CD4-positive, alpha-beta T cell (primary cell): Measurements from ENCODE around the gene SOX13. TPM values are rescaled to one million over a fixed set of nuclear protein-coding genes. Genes with fewer than 3 reads are reported as not detected.

Source experiments
- ATAC-seq: fragments of 200-7000 bp; cut with Tn5 transposase; one replicate; pipeline ENCODE4 v1.10.0; 2022; ENCODE audit warnings: mild to moderate bottlenecking; ENCODE audit not compliant: poor library complexity
- CTCF ChIA-PET: fragments of 350-600 bp; sonication (Branson Sonifier 250); formaldehyde crosslinking; loops from one replicate; lab custom pipeline; 2021; ENCODE audit warnings: antibody characterized with exemption, inconsistent platforms; lab: Charles Lee
- POLR2A ChIA-PET: fragments of 350-600 bp; sonication (Branson Sonifier 250); formaldehyde crosslinking; loops from one replicate; lab custom pipeline; 2021; ENCODE audit warnings: antibody characterized with exemption, inconsistent platforms; lab: Charles Lee
- DNase-seq, 14 experiments: peaks; one replicate each; pipeline ENCODE4 v3.0.0-alpha.2; 2013 to 2020; ENCODE audit warnings: mixed read lengths in 2 of 14
- H3K27ac ChIP-seq, 2 donors: one replicate each; pipeline versions ENCODE4 v1.5.1 to v1.7.0; 2013; ENCODE audit warnings: low read length in 2 of 2, low read depth in 1 of 2, mild to moderate bottlenecking in 1 of 2
- H3K27me3 ChIP-seq, 2 experiments: 1 replicate in 1 of 2; 2 replicates in 1 of 2; pipeline versions ENCODE4 v1.6.1 to v1.7.0; 2013; ENCODE audit warnings: low read length in 2 of 2, control low read depth in 1 of 2, mild to moderate bottlenecking in 1 of 2, moderate library complexity in 1 of 2; ENCODE audit not compliant: insufficient read depth in 2 of 2, control insufficient read depth in 1 of 2
- H3K36me3 ChIP-seq: one replicate; pipeline ENCODE4 v1.6.1; 2013; ENCODE audit warnings: low read length, control low read depth; ENCODE audit not compliant: insufficient read depth
- H3K4me1 ChIP-seq: one replicate; pipeline ENCODE4 v1.6.1; 2013; ENCODE audit warnings: low read length, control low read depth; ENCODE audit not compliant: insufficient read depth
- H3K4me3 ChIP-seq: one replicate; pipeline ENCODE4 v1.5.1; 2013; ENCODE audit warnings: mild to moderate bottlenecking, low read length, moderate library complexity
- H3K9me3 ChIP-seq, 2 experiments: 1 replicate in 1 of 2; 2 replicates in 1 of 2; pipeline versions ENCODE4 v1.6.1 to v1.7.0; 2013; ENCODE audit warnings: low read length in 2 of 2, mild to moderate bottlenecking in 2 of 2, control low read depth in 1 of 2, moderate library complexity in 1 of 2; ENCODE audit not compliant: control insufficient read depth in 1 of 2, insufficient read depth in 1 of 2
- H3K27ac Mint-ChIP-seq: one replicate; pipeline ENCODE4 v1.8.0; 2020; ENCODE audit warnings: mixed read lengths
- H3K27me3 Mint-ChIP-seq: one replicate; pipeline ENCODE4 v1.8.0; 2021; ENCODE audit warnings: mixed read lengths
- H3K36me3 Mint-ChIP-seq: one replicate; pipeline ENCODE4 v1.8.0; 2021; ENCODE audit warnings: low read depth, mixed read lengths
- H3K4me1 Mint-ChIP-seq: one replicate; pipeline ENCODE4 v1.8.0; 2021; ENCODE audit warnings: low read depth, mixed read lengths
- H3K4me3 Mint-ChIP-seq: one replicate; pipeline ENCODE4 v1.8.0; 2020; ENCODE audit warnings: mild to moderate bottlenecking, mixed read lengths
- H3K9me3 Mint-ChIP-seq: one replicate; pipeline ENCODE4 v1.8.0; 2020; ENCODE audit warnings: mixed read lengths
- CTCF ChIP-seq: fragments of 200-600 bp; IDR thresholded peaks from one replicate; pipeline ENCODE4 v1.8.0; 2022; ENCODE audit warnings: antibody characterized with exemption, mild to moderate bottlenecking
- intact Hi-C, 2 experiments: fragments of 100-400 bp; cut with DNase I in 1 of 2; cut with micrococcal nuclease in 1 of 2; formaldehyde crosslinking; loops; one replicate each; pipeline versions ENCODE4 v1.15.1 to v1.9.0; 2023 to 2025; cut with DNase I, micrococcal nuclease
- total RNA-seq, 174 experiments: library from RNA in 2 of 174; stranded (reverse) in 2 of 174; gene quantifications; one replicate each; pipeline ENCODE4 v1.2.3 and lab custom pipeline; 2021 to 2026

SOX13 gene
- total RNA-seq, 2 experiments from 2014 or later = 1.8 to 1.9 TPM

- H3K36me3 ChIP-seq = no peaks in the 10 kb centered on the region
- H3K9me3 Mint-ChIP-seq = no peaks in the 10 kb centered on the region
- DNase-seq (no peak), ATAC-seq (no peak)
- H3K27ac ChIP-seq = no peak overlapping the region
- H3K27me3 Mint-ChIP-seq = no peaks in the 10 kb centered on the region
- H3K27ac Mint-ChIP-seq = no peak overlapping the region
- POLR2A ChIA-PET = no interaction called here
- no peaks in the 10 kb centered on the region for H3K9me3 ChIP-seq
- intact Hi-C loops = no loop called here
- no peak overlapping the region for H3K4me3 Mint-ChIP-seq
- CTCF ChIA-PET = no interaction called here
- no peak for TF ChIP-seq CTCF
- H3K27me3 ChIP-seq = no peaks in the 10 kb centered on the region
- no peaks in the 10 kb centered on the region for H3K4me1 Mint-ChIP-seq
- H3K4me3 ChIP-seq = no peak overlapping the region
- no peaks in the 10 kb centered on the region for H3K4me1 ChIP-seq
- peaks cover 9% of the 10 kb centered on the region for H3K36me3 Mint-ChIP-seq
Measured at GRCh38 chr1:204143276-204144041, 70.5 kb downstream of the SOX13 start.

GRCh38 chr1:204145033-204145504, 72.2 kb downstream of the SOX13 start:
- Mint-ChIP-seq H3K4me1 (peaks cover 2% of the 10 kb centered on the region), H3K36me3 (no peaks in the 10 kb centered on the region), H3K9me3 (no peaks in the 10 kb centered on the region), H3K4me3 (no peak overlapping the region), H3K27me3 (no peaks in the 10 kb centered on the region), H3K27ac (no peak overlapping the region)
- no peaks in the 10 kb centered on the region for H3K36me3 ChIP-seq
- ChIA-PET CTCF (no interaction called here), POLR2A (no interaction called here)
- no peaks in the 10 kb centered on the region for H3K4me1 ChIP-seq
- H3K27me3 ChIP-seq = no peaks in the 10 kb centered on the region
- no peak overlapping the region for H3K4me3 ChIP-seq
- intact Hi-C loops = no loop called here
- no peak for TF ChIP-seq CTCF
- no peak for ATAC-seq
- H3K27ac ChIP-seq = no peak overlapping the region
- H3K9me3 ChIP-seq = no peaks in the 10 kb centered on the region
- no peak for DNase-seq

- Histone ChIP-seq H3K27me3 (no peaks in the 10 kb centered on the region), H3K4me1 (peaks cover 6% of the 10 kb centered on the region), H3K4me3 (no peak overlapping the region), H3K9me3 (no peaks in the 10 kb centered on the region), H3K27ac (no peak overlapping the region), H3K36me3 (no peaks in the 10 kb centered on the region)
- Mint-ChIP-seq H3K27me3 (no peaks in the 10 kb centered on the region), H3K4me3 (no peak overlapping the region), H3K36me3 (no peaks in the 10 kb centered on the region), H3K4me1 (peaks cover 11% of the 10 kb centered on the region), H3K9me3 (no peaks in the 10 kb centered on the region), H3K27ac (no peak overlapping the region)
- ATAC-seq (no peak), DNase-seq (no peak)
- TF ChIP-seq CTCF = no peak
- ChIA-PET POLR2A (no interaction called here), CTCF (no interaction called here)
- intact Hi-C loops = no loop called here
Measured at GRCh38 chr1:204146309-204146708, 73.4 kb downstream of the SOX13 start.
